Neuronal stem cell (in vitro differentiated cells): ENCODE results near the gene ACBD3.

Source experiments
- DNase-seq: peaks from one replicate; pipeline ENCODE4 v3.0.0-alpha.2; 2013; ENCODE audit warnings: low spot score
- H2AFZ ChIP-seq: one replicate; pipeline ENCODE4 v1.6.1; 2013; ENCODE audit warnings: mild to moderate bottlenecking, low read length, inconsistent platforms
- H2AK5ac ChIP-seq: 2 replicates; pipeline ENCODE4 v1.6.1; 2013; ENCODE audit warnings: low read depth, mild to moderate bottlenecking, inconsistent platforms, low read length, moderate library complexity, mixed read lengths
- H2BK120ac ChIP-seq: 2 replicates; pipeline ENCODE4 v1.6.1; 2013; ENCODE audit warnings: low read depth, mild to moderate bottlenecking, inconsistent platforms, low read length, moderate library complexity, mixed read lengths
- H2BK12ac ChIP-seq: one replicate; pipeline ENCODE4 v1.6.1; 2013; ENCODE audit warnings: low read length, inconsistent platforms
- H2BK15ac ChIP-seq: 2 replicates; pipeline ENCODE4 v1.6.1; 2013; ENCODE audit warnings: mild to moderate bottlenecking, low read length, inconsistent platforms, mixed read lengths
- H2BK5ac ChIP-seq: one replicate; pipeline ENCODE4 v1.6.1; 2013; ENCODE audit warnings: inconsistent platforms, mild to moderate bottlenecking, low read length, moderate library complexity
- H3K14ac ChIP-seq: one replicate; pipeline ENCODE4 v1.6.1; 2013; ENCODE audit warnings: low read length, inconsistent platforms
- H3K18ac ChIP-seq: 2 replicates; pipeline ENCODE4 v1.6.1; 2013; ENCODE audit warnings: low read length, inconsistent platforms
- H3K23ac ChIP-seq: 2 replicates; pipeline ENCODE4 v1.6.1; 2013; ENCODE audit warnings: low read depth, mild to moderate bottlenecking, mixed read lengths, low read length, inconsistent platforms; ENCODE audit not compliant: poor library complexity
- H3K27ac ChIP-seq: replicated peaks from 3 replicates; pipeline ENCODE4 v1.5.1; 2013; ENCODE audit warnings: low read length, inconsistent platforms
- H3K27me3 ChIP-seq, 3 experiments: 2 replicates each; pipeline ENCODE4 v1.6.1; 2013; ENCODE audit warnings: low read length in 3 of 3, mild to moderate bottlenecking in 2 of 3, inconsistent platforms in 1 of 3, low read depth in 1 of 3, mixed read lengths in 1 of 3, moderate library complexity in 1 of 3; ENCODE audit not compliant: control insufficient read depth in 3 of 3, insufficient read depth in 3 of 3
- H3K36me3 ChIP-seq, 2 donors: replicated peaks in 1 of 2; 2 replicates each; pipeline ENCODE4 v1.6.1; 2013; ENCODE audit warnings: low read length in 2 of 2; ENCODE audit not compliant: control insufficient read depth in 2 of 2, insufficient read depth in 2 of 2
- H3K4ac ChIP-seq: 2 replicates; pipeline ENCODE4 v1.6.1; 2013; ENCODE audit warnings: inconsistent platforms, mild to moderate bottlenecking, low read length, moderate library complexity
- H3K4me1 ChIP-seq, 2 donors: 1 replicate in 1 of 2; 2 replicates in 1 of 2; pipeline ENCODE4 v1.6.1; 2013; ENCODE audit warnings: low read length in 2 of 2, low read depth in 1 of 2; ENCODE audit not compliant: control insufficient read depth in 2 of 2, insufficient read depth in 1 of 2
- H3K4me2 ChIP-seq: one replicate; pipeline ENCODE4 v1.6.1; 2013; ENCODE audit warnings: mild to moderate bottlenecking, low read length, inconsistent platforms; ENCODE audit not compliant: insufficient read depth, poor library complexity, severe bottlenecking
- H3K4me3 ChIP-seq, 2 donors: 2 replicates each; pipeline ENCODE4 v1.5.1; 2013; ENCODE audit warnings: low read length in 2 of 2, mild to moderate bottlenecking in 2 of 2, inconsistent platforms in 1 of 2, moderate library complexity in 1 of 2
- H3K79me1 ChIP-seq: one replicate; pipeline ENCODE4 v1.6.1; 2013; ENCODE audit warnings: low read depth, mild to moderate bottlenecking, inconsistent platforms, low read length, moderate library complexity
- H3K9ac ChIP-seq: one replicate; pipeline ENCODE4 v1.6.1; 2013; ENCODE audit warnings: mild to moderate bottlenecking, low read depth, low read length, inconsistent platforms; ENCODE audit not compliant: poor library complexity
- H3K9me3 ChIP-seq, 2 donors: replicated peaks in 1 of 2; 2 replicates each; pipeline versions ENCODE3 to v1.6.1; 2013; ENCODE audit warnings: low read length in 2 of 2, mild to moderate bottlenecking in 2 of 2, inconsistent platforms in 1 of 2, low read depth in 1 of 2, mixed read lengths in 1 of 2, moderate library complexity in 1 of 2; ENCODE audit not compliant: control insufficient read depth in 2 of 2, insufficient read depth in 1 of 2
- H4K8ac ChIP-seq: one replicate; pipeline ENCODE4 v1.6.1; 2013; ENCODE audit warnings: low read depth, mild to moderate bottlenecking, inconsistent platforms, low read length, moderate library complexity
- H4K91ac ChIP-seq: one replicate; pipeline ENCODE4 v1.6.1; 2013; ENCODE audit warnings: low read length, low read depth, mild to moderate bottlenecking, inconsistent platforms; ENCODE audit not compliant: poor library complexity
- WGBS, 2 donors: extraction: QIAGEN DNeasy Blood & Tissue Kit; methylation state at CpG; one replicate each; pipeline ENCODE4 v1.1.7; 2013; ENCODE audit warnings: missing lambda C conversion rate in 2 of 2, mixed read lengths in 1 of 2; ENCODE audit not compliant: insufficient read length in 2 of 2, insufficient replicate concordance in 1 of 2; ENCODE audit errors: extremely low coverage in 2 of 2; 5-methylcytosine and 5-hydroxymethylcytosine counted together

ACBD3 gene

DNA sequence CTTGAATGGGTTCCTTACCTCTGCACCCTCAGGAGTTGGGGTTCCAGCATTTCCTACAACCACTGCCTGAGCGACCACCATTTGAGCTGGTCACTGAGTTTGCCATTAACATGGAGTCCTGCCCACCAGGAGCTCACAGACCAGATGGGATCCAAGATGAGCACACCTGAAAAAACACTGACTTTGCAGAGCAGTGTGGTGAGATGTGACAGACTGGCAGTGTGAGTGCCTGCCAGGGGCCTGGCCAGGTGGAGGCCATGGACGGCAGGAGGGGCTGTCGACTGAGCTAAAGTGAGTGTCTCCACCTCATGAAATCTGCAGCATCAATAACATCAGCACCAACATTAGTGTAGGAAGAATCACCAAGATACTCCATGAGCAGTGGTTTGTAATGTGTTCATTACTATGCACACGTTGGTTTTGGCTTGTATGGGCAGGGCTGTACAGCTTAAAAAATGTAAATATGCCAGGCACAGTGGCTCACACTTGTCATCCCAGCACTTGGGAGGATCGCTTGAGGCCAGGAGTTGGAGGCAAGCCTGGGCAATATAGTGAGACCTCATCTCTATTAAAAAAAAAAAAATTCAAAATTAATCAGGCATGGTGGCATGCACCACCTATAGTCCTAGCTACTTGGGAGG lies 24.8 kb upstream of the ACBD3 start:
- no peak overlapping the region for H2BK5ac ChIP-seq

DNA sequence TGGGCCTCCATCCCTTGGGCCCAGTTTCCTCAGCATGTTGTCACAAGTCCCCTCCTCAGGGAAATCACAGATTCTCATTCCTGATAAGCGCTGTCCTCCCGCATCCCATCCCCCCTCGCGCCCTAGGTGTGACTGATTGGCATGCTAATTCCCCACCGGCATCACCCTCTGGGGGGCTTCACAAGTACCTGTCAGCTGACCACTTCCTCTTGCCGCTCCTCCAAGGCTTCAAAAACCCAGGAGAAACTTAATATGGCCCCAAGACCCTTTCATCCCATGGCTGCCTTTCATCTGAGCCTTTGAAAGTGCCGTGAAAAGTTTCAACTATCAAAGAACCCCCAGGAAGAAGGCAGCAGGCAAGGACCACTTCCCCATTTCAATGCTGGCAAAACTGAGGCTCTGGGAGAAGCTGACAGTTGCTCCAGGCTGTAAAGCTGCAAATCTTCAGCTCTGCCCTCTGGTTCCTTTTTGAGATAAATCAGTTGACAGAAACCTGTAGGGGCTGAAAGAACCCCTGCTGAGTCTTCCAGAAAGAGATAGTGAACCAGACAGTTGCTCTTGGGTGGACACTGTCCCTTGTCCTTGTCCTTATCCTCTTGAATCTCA lies 24.1 kb upstream of the ACBD3 start:
- Histone ChIP-seq H3K14ac (no peak overlapping the region), H3K79me1 (no peaks in the 10 kb centered on the region), H3K27ac (no peak overlapping the region), H3K36me3 (no peaks in the 10 kb centered on the region), H4K8ac (no peak overlapping the region), H3K27me3 (peaks cover 0 to 25% (median 0%) of the 10 kb centered on the region in 3 experiments), H2BK5ac (no peak overlapping the region), H3K18ac (no peak overlapping the region), H2BK12ac (no peak overlapping the region), H3K4me3 (no peak overlapping the region), H3K4me1 (peaks cover 1 to 8% of the 10 kb centered on the region in 2 donors), H3K4ac (no peak overlapping the region), H4K91ac (no peak overlapping the region), H2AFZ (no peak overlapping the region), H3K23ac (peak overlapping the region; percentile 9), H2BK120ac (peak overlapping the region; percentile 49), H2BK15ac (peak overlapping the region; percentile 72), H2AK5ac (no peak overlapping the region), H3K9me3 (no peaks in the 10 kb centered on the region), H3K9ac (no peak overlapping the region), H3K4me2 (no peak overlapping the region)
- WGBS, 2 donors, result no CpG with 5 or more reads among the region's 7 CpGs
- DNase-seq, result no peak

More for the DNA sequence above, 24.8 kb upstream of the ACBD3 start:
- H2BK15ac ChIP-seq, result no peak overlapping the region
- no peak overlapping the region for H2BK120ac ChIP-seq
- H4K8ac ChIP-seq, result no peak overlapping the region
- no peak overlapping the region for H3K4me2 ChIP-seq
- H4K91ac ChIP-seq, result no peak overlapping the region
- no peak overlapping the region for H2AFZ ChIP-seq
- WGBS, 2 donors, result no CpG with 5 or more reads among the region's 5 CpGs
- no peak overlapping the region for H3K18ac ChIP-seq
- H3K9me3 ChIP-seq, result no peaks in the 10 kb centered on the region
- H3K9ac ChIP-seq, result no peak overlapping the region
- H2AK5ac ChIP-seq, result no peak overlapping the region
- H3K79me1 ChIP-seq, result no peaks in the 10 kb centered on the region
- no peak overlapping the region for H3K23ac ChIP-seq
- peak overlapping the region; percentile 25 for H2BK12ac ChIP-seq
- DNase-seq, result no peak
- H3K4me3 ChIP-seq, result no peak overlapping the region
- H3K27me3 ChIP-seq, result peaks cover 0 to 31% (median 0%) of the 10 kb centered on the region in 3 experiments
- H3K4ac ChIP-seq, result no peak overlapping the region
- no peak overlapping the region for H3K14ac ChIP-seq
- H3K27ac ChIP-seq, result no peak overlapping the region
- H3K4me1 ChIP-seq, result peaks cover 1 to 8% of the 10 kb centered on the region in 2 donors
- no peaks in the 10 kb centered on the region for H3K36me3 ChIP-seq

DNA sequence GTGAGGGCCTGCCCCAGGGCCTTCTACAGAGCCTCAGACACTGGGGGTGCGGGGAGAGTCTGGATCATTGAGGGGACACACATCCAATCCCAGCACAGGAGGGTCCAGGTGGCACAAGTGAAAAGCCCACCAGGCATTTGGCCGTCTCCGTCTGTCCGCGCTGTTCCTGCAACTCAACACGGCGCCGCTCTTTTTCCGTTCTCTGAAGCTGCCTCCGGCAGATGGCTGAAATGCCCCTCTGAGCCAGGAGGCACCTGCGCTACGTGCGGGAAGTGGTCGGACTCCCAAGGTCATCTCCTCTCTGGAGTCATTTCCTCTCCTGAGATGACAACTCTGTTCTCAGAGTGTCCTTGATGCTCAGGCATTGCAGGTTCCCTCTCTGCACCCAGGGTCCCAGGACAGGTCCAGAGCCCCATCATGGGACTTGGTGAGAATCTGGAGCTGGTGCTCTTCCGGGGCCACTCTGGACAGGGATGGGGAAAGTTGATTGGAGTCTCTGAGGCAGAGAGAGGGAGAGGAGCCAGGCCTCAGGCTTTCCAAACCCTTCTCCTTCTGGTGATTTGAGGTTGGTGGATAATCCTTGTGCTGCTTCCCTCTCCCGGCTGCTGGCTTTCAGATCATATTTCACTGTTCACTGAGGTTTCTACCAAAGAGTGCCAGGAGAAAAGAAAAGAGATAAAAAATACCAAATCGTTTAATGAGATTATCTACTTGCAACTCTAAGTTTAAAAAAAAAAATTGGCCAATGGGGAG lies 22.9 kb upstream of the ACBD3 start:
- Histone ChIP-seq H3K27me3 (peaks cover 0 to 19% (median 0%) of the 10 kb centered on the region in 3 experiments), H2BK15ac (no peak overlapping the region), H3K4me2 (no peak overlapping the region), H3K18ac (peak overlapping the region; percentile 4), H3K4ac (no peak overlapping the region), H3K14ac (no peak overlapping the region), H3K23ac (no peak overlapping the region), H2AK5ac (peak overlapping the region; percentile 6), H3K79me1 (no peaks in the 10 kb centered on the region), H3K9ac (no peak overlapping the region), H2BK5ac (no peak overlapping the region), H3K9me3 (no peaks in the 10 kb centered on the region), H2BK120ac (no peak overlapping the region), H2AFZ (no peak overlapping the region), H3K4me3 (no peak overlapping the region), H4K8ac (no peak overlapping the region), H3K27ac (no peak overlapping the region), H2BK12ac (no peak overlapping the region), H3K36me3 (no peaks in the 10 kb centered on the region), H4K91ac (no peak overlapping the region), H3K4me1 (peaks cover 1 to 5% of the 10 kb centered on the region in 2 donors)
- DNase-seq, result no peak
- WGBS, 2 donors, result no CpG with 5 or more reads among the region's 17 CpGs

DNA sequence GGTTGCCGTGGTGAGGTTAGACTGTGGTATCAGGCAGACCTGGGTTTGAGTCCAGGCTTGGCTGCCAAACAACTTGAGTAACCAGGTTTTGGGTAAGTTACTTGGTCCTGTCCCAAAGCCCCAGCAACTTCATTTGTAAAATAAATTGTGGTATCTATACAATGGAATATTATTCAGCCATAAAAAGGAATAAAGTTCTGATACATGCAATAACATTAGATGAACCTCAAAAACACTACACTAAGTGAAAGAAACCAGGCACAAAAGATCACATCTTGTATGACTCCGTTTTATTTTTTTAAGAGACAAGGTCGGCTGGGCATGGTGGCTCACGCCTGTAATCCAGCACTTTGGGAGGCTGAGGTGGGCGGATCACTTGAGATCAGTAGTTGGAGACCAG lies 20.5 kb upstream of the ACBD3 start:
- Histone ChIP-seq H4K8ac (no peak overlapping the region), H2BK15ac (no peak overlapping the region), H3K4ac (no peak overlapping the region), H3K79me1 (no peaks in the 10 kb centered on the region), H2BK120ac (no peak overlapping the region), H3K9ac (no peak overlapping the region), H3K14ac (no peak overlapping the region), H3K27ac (no peak overlapping the region), H2BK5ac (no peak overlapping the region), H3K4me3 (no peak overlapping the region), H3K4me1 (peaks cover 0 to 5% of the 10 kb centered on the region in 2 donors), H2BK12ac (no peak overlapping the region), H3K4me2 (no peak overlapping the region), H3K9me3 (no peaks in the 10 kb centered on the region), H3K36me3 (no peaks in the 10 kb centered on the region), H3K27me3 (peaks cover 0 to 19% (median 0%) of the 10 kb centered on the region in 3 experiments), H2AFZ (no peak overlapping the region), H2AK5ac (no peak overlapping the region), H4K91ac (no peak overlapping the region), H3K18ac (no peak overlapping the region), H3K23ac (no peak overlapping the region)
- DNase-seq, result no peak
- WGBS, 2 donors, result no CpG with 5 or more reads among the region's 5 CpGs
